H9 (cell line): ENCODE results near the gene TMEM238. TPM values are rescaled to one million over a fixed set of nuclear protein-coding genes. Genes with fewer than 3 reads are reported as not detected.

ENCODE experiments used
- DNase-seq: peaks from one replicate; pipeline ENCODE4 v3.0.0-alpha.2; 2017
- H2AFZ ChIP-seq: one replicate; pipeline ENCODE4 v1.6.1; 2013; ENCODE audit warnings: mild to moderate bottlenecking, low read length, control low read depth, moderate library complexity
- H2AK5ac ChIP-seq: 2 replicates; pipeline ENCODE4 v1.6.1; 2013; ENCODE audit warnings: low read length, control low read depth, mixed read lengths; ENCODE audit not compliant: insufficient read length
- H2BK120ac ChIP-seq: one replicate; pipeline ENCODE4 v1.6.1; 2013; ENCODE audit warnings: low read depth, mild to moderate bottlenecking, low read length, control low read depth, inconsistent platforms; ENCODE audit not compliant: poor library complexity, severe bottlenecking
- H2BK12ac ChIP-seq: 2 replicates; pipeline ENCODE4 v1.6.1; 2013; ENCODE audit warnings: low read length, control low read depth, mixed read lengths, low read depth; ENCODE audit not compliant: insufficient read length
- H2BK15ac ChIP-seq: 2 replicates; pipeline ENCODE4 v1.6.1; 2013; ENCODE audit warnings: low read depth, low read length, control low read depth
- H2BK20ac ChIP-seq: one replicate; pipeline ENCODE4 v1.6.1; 2013; ENCODE audit warnings: low read depth, mild to moderate bottlenecking, low read length, control low read depth, inconsistent platforms; ENCODE audit not compliant: poor library complexity, severe bottlenecking
- H2BK5ac ChIP-seq: 2 replicates; pipeline ENCODE4 v1.6.1; 2013; ENCODE audit warnings: low read length, control low read depth, mixed read lengths; ENCODE audit not compliant: insufficient read length
- H3K14ac ChIP-seq: 2 replicates; pipeline ENCODE4 v1.6.1; 2013; ENCODE audit warnings: low read length, control low read depth; ENCODE audit not compliant: insufficient read depth
- H3K18ac ChIP-seq: 2 replicates; pipeline ENCODE4 v1.6.1; 2013; ENCODE audit warnings: low read depth, mild to moderate bottlenecking, mixed read lengths, low read length, control low read depth; ENCODE audit not compliant: insufficient read length
- H3K23ac ChIP-seq: 2 replicates; pipeline ENCODE4 v1.6.1; 2013; ENCODE audit warnings: low read length, control low read depth, mixed read lengths, low read depth; ENCODE audit not compliant: insufficient read length
- H3K23me2 ChIP-seq: 2 replicates; pipeline ENCODE4 v1.6.1; 2013; ENCODE audit warnings: low read depth, mild to moderate bottlenecking, mixed read lengths, low read length, control low read depth; ENCODE audit not compliant: insufficient read length, poor library complexity, severe bottlenecking
- H3K27ac ChIP-seq: 2 replicates; pipeline ENCODE4 v1.5.1; 2013; ENCODE audit warnings: low read length, control low read depth, mixed read lengths, low read depth; ENCODE audit not compliant: insufficient read length
- H3K27me3 ChIP-seq: 2 replicates; pipeline ENCODE4 v1.6.1; 2013; ENCODE audit warnings: low read length, control low read depth, inconsistent platforms; ENCODE audit not compliant: insufficient read depth
- H3K4ac ChIP-seq: 2 replicates; pipeline ENCODE4 v1.6.1; 2013; ENCODE audit warnings: low read depth, mild to moderate bottlenecking, control low read depth, inconsistent platforms, low read length, moderate library complexity
- H3K4me1 ChIP-seq: 2 replicates; pipeline ENCODE4 v1.6.1; 2013; ENCODE audit warnings: low read length, control low read depth, inconsistent platforms; ENCODE audit not compliant: insufficient read depth
- H3K4me2 ChIP-seq: 2 replicates; pipeline ENCODE4 v1.6.1; 2013; ENCODE audit warnings: low read length, control low read depth, mixed read lengths; ENCODE audit not compliant: insufficient read length, insufficient read depth
- H3K56ac ChIP-seq: 2 replicates; pipeline ENCODE4 v1.6.1; 2013; ENCODE audit warnings: low read depth, mild to moderate bottlenecking, mixed read lengths, low read length, control low read depth; ENCODE audit not compliant: insufficient read length
- H3K79me1 ChIP-seq: 2 replicates; pipeline ENCODE4 v1.6.1; 2013; ENCODE audit warnings: low read depth, mild to moderate bottlenecking, moderate library complexity, low read length, control low read depth, inconsistent platforms; ENCODE audit not compliant: insufficient read depth, poor library complexity, severe bottlenecking
- H3K79me2 ChIP-seq: 2 replicates; pipeline ENCODE4 v1.6.1; 2013; ENCODE audit warnings: low read length, control low read depth, inconsistent platforms; ENCODE audit not compliant: insufficient read depth
- H3K9ac ChIP-seq: 2 replicates; pipeline ENCODE4 v1.6.1; 2013; ENCODE audit warnings: low read length, control low read depth, mixed read lengths; ENCODE audit not compliant: insufficient read length; ENCODE audit errors: extremely low read depth
- H3K9me3 ChIP-seq: one replicate; pipeline ENCODE4 v1.6.1; 2013; ENCODE audit warnings: low read depth, low read length, inconsistent platforms; ENCODE audit not compliant: control insufficient read depth
- H3T11ph ChIP-seq: one replicate; pipeline ENCODE4 v1.6.1; 2013; ENCODE audit warnings: mild to moderate bottlenecking, low read length, control low read depth, inconsistent platforms
- H4K20me1 ChIP-seq: one replicate; pipeline ENCODE4 v1.6.1; 2013; ENCODE audit not compliant: control insufficient read depth, insufficient read length, insufficient read depth
- H4K5ac ChIP-seq: 2 replicates; pipeline ENCODE4 v1.6.1; 2013; ENCODE audit warnings: low read depth, mild to moderate bottlenecking, mixed read lengths, low read length, control low read depth; ENCODE audit not compliant: insufficient read length
- H4K8ac ChIP-seq: replicated peaks from 2 replicates; pipeline ENCODE4 v1.6.1; 2013; ENCODE audit warnings: low read length, control low read depth, mixed read lengths, low read depth; ENCODE audit not compliant: insufficient read length
- H4K91ac ChIP-seq: 2 replicates; pipeline ENCODE4 v1.6.1; 2013; ENCODE audit warnings: low read depth, mild to moderate bottlenecking, moderate library complexity, mixed read lengths, low read length, control low read depth; ENCODE audit not compliant: insufficient read length
- H3K27ac Mint-ChIP-seq, 3 experiments: 2 replicates in 2 of 3; 3 replicates in 1 of 3; pipeline ENCODE4 v1.8.0; 2020 to 2021; ENCODE audit warnings: mixed read lengths in 3 of 3, mild to moderate bottlenecking in 1 of 3, moderate library complexity in 1 of 3
- H3K27me3 Mint-ChIP-seq: 2 replicates; pipeline ENCODE4 v1.8.0; 2021; ENCODE audit warnings: low read depth, mild to moderate bottlenecking, moderate library complexity, mixed read lengths
- H3K36me3 Mint-ChIP-seq, 3 experiments: 2 replicates in 2 of 3; 3 replicates in 1 of 3; pipeline ENCODE4 v1.8.0; 2020 to 2021; ENCODE audit warnings: low read depth in 3 of 3, mixed read lengths in 3 of 3; ENCODE audit not compliant: insufficient read depth in 1 of 3
- H3K4me1 Mint-ChIP-seq, 2 experiments: 2 replicates each; pipeline ENCODE4 v1.8.0; 2020; ENCODE audit warnings: mixed read lengths in 2 of 2
- H3K4me3 Mint-ChIP-seq, 2 experiments: 2 replicates in 1 of 2; 3 replicates in 1 of 2; pipeline ENCODE4 v1.8.0; 2020 to 2021; ENCODE audit warnings: mild to moderate bottlenecking in 2 of 2, mixed read lengths in 2 of 2, moderate library complexity in 1 of 2
- H3K9me3 Mint-ChIP-seq, 2 experiments: 2 replicates in 1 of 2; 3 replicates in 1 of 2; pipeline ENCODE4 v1.8.0; 2020; ENCODE audit warnings: mild to moderate bottlenecking in 2 of 2, mixed read lengths in 2 of 2, moderate library complexity in 1 of 2
- CTCF ChIP-seq: fragments of 200-600 bp; sonication (generic); conservative IDR thresholded peaks from 3 replicates; pipeline ENCODE4 v1.8.0; 2021; ENCODE audit warnings: antibody characterized with exemption, mild to moderate bottlenecking
- WGBS: extraction: QIAGEN DNeasy Blood & Tissue Kit; methylation state at CpG from one replicate; pipeline ENCODE4 v1.1.7; 2013; ENCODE audit warnings: missing lambda C conversion rate, low lambda C conversion rate, mixed read lengths; ENCODE audit not compliant: insufficient read length; ENCODE audit errors: extremely low coverage; 5-methylcytosine and 5-hydroxymethylcytosine counted together
- total RNA-seq: library from RNA; stranded (reverse); gene quantifications from 2 replicates; pipeline ENCODE4 v1.2.1, GENCODE V29; 2021

Gene TMEM238
- total RNA-seq, 1 experiment from 2014 or later: 4.8 TPM

DNA sequence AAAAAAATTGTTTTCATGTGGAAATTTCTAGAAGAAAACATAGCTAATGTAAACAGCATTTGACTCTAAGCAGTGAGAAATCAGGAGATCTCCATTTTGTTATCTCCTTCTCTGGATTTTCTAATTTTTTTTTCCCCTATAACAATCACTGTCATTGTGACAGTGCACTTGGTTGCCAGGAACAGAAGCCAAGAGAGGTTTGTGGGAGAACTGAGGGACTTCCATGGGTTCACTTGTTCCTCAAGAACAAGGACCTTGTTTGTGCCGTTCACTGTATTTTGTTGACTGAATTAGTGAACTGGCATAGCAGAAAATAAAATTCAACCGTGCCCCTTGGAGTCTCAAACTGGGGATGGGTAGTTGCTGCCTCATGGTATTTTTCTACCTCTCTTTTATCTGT, 42.0 kb upstream of the TMEM238 start:
- no peaks in the 10 kb centered on the region for H3K79me2 ChIP-seq
- no peak overlapping the region for H3K4ac ChIP-seq
- H2AFZ ChIP-seq: no peak overlapping the region
- TF ChIP-seq CTCF: no peak
- no peak overlapping the region for H4K91ac ChIP-seq
- no peaks in the 10 kb centered on the region for H3K27me3 ChIP-seq
- no peaks in the 10 kb centered on the region for H4K20me1 ChIP-seq
- no peak overlapping the region for H3K4me2 ChIP-seq
- no peak overlapping the region for H2BK20ac ChIP-seq
- no peak overlapping the region for H2BK5ac ChIP-seq
- H3K79me1 ChIP-seq: no peaks in the 10 kb centered on the region
- no peak overlapping the region for H3T11ph ChIP-seq
- no CpG with 5 or more reads among the region's 2 CpGs for WGBS
- no peak for DNase-seq
- no peak overlapping the region for H3K56ac ChIP-seq
- no peak overlapping the region for H2AK5ac ChIP-seq
- Mint-ChIP-seq H3K4me3 (no peak overlapping the region), H3K27me3 (peaks cover 37% of the 10 kb centered on the region), H3K9me3 (peaks cover 2 to 5% of the 10 kb centered on the region in 2 experiments; a peak in 3 of 5 replicates), H3K4me1 (peaks cover 5 to 10% of the 10 kb centered on the region in 2 experiments; a peak in 3 of 4 replicates), H3K36me3 (no peaks in the 10 kb centered on the region), H3K27ac (no peak overlapping the region)
- H3K23me2 ChIP-seq: no peaks in the 10 kb centered on the region
- H3K4me1 ChIP-seq: no peaks in the 10 kb centered on the region
- H3K9me3 ChIP-seq: no peaks in the 10 kb centered on the region
- no peak overlapping the region for H3K27ac ChIP-seq
- no peak overlapping the region for H3K9ac ChIP-seq
- H4K5ac ChIP-seq: no peak overlapping the region
- H3K14ac ChIP-seq: no peak overlapping the region
- H3K18ac ChIP-seq: no peak overlapping the region
- no peak overlapping the region for H2BK120ac ChIP-seq
- no peak overlapping the region for H3K23ac ChIP-seq
- no peak overlapping the region for H2BK15ac ChIP-seq
- H2BK12ac ChIP-seq: no peak overlapping the region
- no peak overlapping the region for H4K8ac ChIP-seq
